ENCODE results near the gene NEDD9.
A peak's percentile ranks its signal among the peaks of the same experiment; 100 is the strongest.

Gene NEDD9

DNA sequence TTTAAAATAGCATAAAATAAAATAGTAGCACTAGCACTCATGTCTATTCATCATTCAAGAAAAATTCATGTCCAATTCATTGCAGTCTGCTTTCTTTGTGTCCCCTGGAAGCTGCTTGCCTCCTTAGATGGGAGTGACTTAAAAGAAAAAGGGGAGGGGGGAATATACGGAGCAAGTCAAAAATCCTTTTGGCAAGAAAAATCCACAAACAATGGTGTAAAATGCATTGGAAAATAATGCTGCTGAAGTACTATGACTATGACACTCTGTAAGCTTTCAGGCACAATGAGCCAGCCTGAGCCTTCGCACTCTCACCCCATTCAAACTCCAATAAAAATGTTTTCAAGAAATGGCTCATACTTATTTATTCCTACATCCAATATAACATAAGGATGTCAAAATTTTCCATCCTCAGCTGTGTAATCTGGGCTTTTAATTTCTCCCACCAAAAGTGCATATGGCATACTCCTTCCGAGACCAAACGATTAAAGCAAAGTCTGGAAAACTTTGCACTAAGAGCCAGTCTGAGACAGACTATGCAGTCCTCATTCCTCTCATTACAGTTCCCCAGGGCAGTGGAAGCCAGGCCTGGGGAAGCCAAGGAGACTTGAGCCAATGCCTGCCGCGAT is 790 bp downstream of the NEDD9 start:
- DNase-seq (ENCODE audit: low spot score in 2 of 2) (no peak), ATAC-seq (no peak)
- Mint-ChIP-seq H3K9me3 (no peaks in the 10 kb centered on the region), H3K36me3 (peaks cover 46% of the 10 kb centered on the region), H3K27ac (peak overlapping the region; percentile 92), H3K4me1 (peaks cover 47% of the 10 kb centered on the region), H3K4me3 (peak overlapping the region; percentile 76)

DNA sequence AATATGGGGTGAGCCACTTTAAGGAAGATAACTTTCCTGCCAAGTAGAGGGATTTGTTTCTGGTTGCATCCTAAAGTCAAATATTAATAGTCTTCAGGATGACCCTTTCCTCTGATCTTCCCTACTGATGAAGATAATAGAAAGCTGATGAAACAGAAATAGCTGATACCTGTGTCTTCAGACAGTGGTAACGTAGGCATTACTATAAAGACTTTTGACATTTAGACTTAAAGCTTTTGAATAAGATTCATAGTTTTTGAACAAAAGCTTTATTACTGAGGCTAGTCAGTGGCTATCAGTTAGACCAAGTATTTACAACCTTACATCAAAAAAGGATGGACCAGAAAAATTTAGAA is 1.4 kb downstream of the NEDD9 start:
- H3K27ac Mint-ChIP-seq = peak overlapping the region; percentile 76
- ATAC-seq (no peak), DNase-seq (ENCODE audit: low spot score in 2 of 2) (no peak)
- H3K36me3 Mint-ChIP-seq = peaks cover 51% of the 10 kb centered on the region
- H3K4me1 Mint-ChIP-seq = peaks cover 45% of the 10 kb centered on the region
- no peaks in the 10 kb centered on the region for H3K9me3 Mint-ChIP-seq
- H3K4me3 Mint-ChIP-seq = peak overlapping the region; percentile 76

DNA sequence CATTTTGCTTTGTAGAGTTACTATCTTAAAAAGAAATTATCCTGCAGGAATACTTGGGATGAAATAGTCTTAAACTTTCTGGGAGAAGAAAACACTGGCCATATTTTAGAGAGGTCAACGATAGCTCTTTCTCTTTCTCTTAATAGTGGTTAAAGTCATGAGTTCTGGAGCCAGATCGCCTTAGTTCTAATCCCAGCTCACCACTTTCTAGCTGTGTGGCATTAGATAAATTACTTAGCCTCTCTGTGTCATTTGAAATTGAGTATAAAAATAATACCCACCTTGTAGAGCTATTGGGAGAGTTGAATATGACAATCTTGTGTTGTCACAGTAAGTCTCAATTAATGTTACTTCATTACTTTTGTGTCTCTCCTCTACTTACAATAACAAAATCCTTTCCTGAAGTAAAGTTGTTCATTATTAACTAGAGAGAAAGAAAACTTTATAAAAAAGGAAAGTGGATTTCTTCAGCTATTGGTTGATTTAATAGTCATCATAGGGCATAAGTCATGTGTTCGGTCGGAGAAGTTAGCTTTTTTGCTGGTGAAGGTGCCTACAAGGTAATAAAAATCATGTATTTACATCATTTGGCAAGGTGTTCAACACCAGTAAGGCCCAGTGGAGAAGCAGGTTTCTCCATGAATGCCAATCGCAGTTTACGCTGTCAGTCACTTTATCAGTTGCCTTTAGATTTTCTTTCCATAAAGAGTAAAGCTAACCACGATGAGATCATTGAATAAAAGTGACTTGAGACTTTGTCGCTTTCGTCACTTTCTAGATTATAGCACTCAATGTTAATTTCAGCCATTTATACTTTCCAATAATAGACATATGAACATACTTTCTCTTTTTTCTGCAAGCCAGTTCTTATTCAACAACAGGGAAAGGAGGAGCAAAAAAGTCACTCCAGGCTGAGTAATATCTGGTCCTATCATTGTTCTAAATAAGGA is 2.0 kb downstream of the NEDD9 start:
- ATAC-seq (no peak), DNase-seq (ENCODE audit: low spot score in 2 of 2) (no peak)
- peaks cover 45% of the 10 kb centered on the region for H3K4me1 Mint-ChIP-seq
- no peaks in the 10 kb centered on the region for H3K9me3 Mint-ChIP-seq
- H3K27ac Mint-ChIP-seq = peak overlapping the region; percentile 76
- peaks cover 58% of the 10 kb centered on the region for H3K36me3 Mint-ChIP-seq
- peak overlapping the region; percentile 76 for H3K4me3 Mint-ChIP-seq

DNA sequence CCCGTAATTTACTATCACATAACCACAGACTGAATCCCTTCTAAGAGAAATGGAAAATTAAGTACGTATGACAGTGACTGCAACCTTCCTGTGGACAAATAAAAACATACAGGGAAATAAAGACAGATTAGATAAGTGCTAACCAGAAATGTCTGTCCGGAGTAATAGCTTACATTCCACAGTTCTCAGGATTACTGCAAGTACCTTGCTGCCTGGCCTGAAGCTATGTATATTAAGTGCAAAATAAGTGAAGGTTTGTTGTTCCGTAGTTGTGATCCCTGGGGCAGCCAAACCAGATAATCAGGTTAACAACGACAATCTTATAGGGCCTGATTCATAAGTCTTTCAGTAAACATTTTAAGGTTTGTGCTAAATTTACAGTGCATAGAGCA is 2.8 kb downstream of the NEDD9 start:
- H3K36me3 Mint-ChIP-seq = peaks cover 65% of the 10 kb centered on the region
- H3K27ac Mint-ChIP-seq = no peak overlapping the region

DNA sequence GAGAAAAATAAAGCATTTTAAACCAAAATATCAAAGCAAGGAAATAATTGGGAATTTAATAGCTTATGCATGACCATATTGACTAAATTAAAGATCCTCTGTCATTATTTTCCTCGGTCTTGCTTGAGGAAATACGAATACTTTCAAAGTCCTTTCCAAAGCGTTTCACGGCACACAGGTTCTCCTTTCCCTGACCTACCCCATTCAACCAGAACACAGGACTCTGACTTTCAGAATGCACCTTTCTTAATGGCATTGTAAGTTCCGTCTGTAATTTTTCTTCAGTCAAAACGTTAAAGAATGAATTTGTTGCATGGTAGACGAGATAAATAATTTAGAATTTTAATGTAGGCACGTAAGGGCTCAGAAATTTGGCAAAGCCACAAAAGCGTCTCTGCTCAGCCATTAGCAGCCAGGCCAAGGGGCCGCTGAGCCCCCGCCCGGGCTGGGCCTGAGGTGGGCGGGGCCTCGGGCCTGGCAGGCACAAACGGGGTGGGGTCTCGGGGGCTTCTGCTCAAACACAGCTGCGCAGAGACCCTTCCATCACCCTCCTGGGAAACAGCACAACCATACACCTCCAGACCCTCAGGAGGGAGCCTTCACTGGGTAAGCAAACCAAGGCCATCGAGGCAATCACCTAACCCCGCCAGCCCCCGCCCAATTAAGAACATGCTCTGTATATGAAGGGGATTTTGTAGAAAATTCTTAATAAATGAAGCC is 3.4 kb downstream of the NEDD9 start:
- no peak overlapping the region for H3K27ac Mint-ChIP-seq
- no peak for ATAC-seq
- peaks cover 52% of the 10 kb centered on the region for H3K4me1 Mint-ChIP-seq
- no peak for DNase-seq (ENCODE audit: low spot score in 2 of 2)
- H3K36me3 Mint-ChIP-seq = peaks cover 71% of the 10 kb centered on the region
- H3K4me3 Mint-ChIP-seq = peak overlapping the region; percentile 76
- no peaks in the 10 kb centered on the region for H3K9me3 Mint-ChIP-seq

More for the DNA sequence above, 2.8 kb downstream of the NEDD9 start:
- ATAC-seq (no peak), DNase-seq (ENCODE audit: low spot score in 2 of 2) (no peak)
- Mint-ChIP-seq H3K4me3 (peak overlapping the region; percentile 76), H3K4me1 (peaks cover 50% of the 10 kb centered on the region), H3K9me3 (no peaks in the 10 kb centered on the region)

DNA sequence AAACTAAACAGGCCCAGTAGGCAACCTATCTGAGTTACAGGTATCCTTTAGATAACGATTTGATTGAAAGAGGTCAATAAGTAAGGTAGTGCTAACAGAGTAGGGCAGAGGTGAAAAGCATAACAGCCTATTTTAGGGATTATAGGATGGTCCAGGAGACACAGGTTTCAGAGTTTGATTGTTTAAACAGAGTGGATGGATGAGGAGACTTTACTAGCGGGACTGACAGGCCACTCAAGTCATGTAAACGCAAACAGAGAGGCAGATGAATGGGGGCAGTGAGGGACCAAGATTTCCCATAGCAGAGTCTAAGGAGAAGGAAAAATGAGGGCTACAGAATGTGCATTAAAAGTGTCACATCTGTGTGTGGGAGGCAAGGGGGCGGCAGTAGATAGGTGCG is 4.8 kb downstream of the NEDD9 start:
- Mint-ChIP-seq H3K4me1 (peaks cover 56% of the 10 kb centered on the region), H3K4me3 (peak overlapping the region; percentile 1), H3K9me3 (no peaks in the 10 kb centered on the region), H3K27ac (no peak overlapping the region), H3K36me3 (peaks cover 77% of the 10 kb centered on the region)
- DNase-seq (ENCODE audit: low spot score in 2 of 2) = no peak
- no peak for ATAC-seq

DNA sequence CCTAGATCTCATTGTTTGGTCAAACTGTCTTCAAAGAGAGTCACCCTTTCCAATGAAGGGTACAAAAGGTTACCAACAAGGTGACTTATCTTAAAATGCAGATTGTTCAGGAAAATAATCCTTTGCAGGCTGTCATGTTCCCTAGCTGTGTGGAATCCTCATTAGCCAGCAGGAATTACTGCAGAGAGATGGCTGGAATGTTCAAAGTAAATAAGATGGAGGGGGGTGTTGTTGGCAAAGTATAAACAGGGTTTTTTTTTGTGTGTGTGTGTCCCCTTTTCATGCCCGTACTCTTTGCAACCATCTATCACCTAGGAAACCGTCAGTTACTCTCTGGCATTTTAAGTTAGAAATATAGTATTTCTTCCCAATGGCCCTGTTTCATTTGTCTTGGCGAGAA is 6.5 kb downstream of the NEDD9 start:
- DNase-seq (ENCODE audit: low spot score in 2 of 2) (no peak), ATAC-seq (no peak)
- Mint-ChIP-seq H3K9me3 (no peaks in the 10 kb centered on the region), H3K4me3 (peak overlapping the region; percentile 60), H3K4me1 (peaks cover 61% of the 10 kb centered on the region), H3K27ac (peak overlapping the region; percentile 89), H3K36me3 (peaks cover 76% of the 10 kb centered on the region)

DNA sequence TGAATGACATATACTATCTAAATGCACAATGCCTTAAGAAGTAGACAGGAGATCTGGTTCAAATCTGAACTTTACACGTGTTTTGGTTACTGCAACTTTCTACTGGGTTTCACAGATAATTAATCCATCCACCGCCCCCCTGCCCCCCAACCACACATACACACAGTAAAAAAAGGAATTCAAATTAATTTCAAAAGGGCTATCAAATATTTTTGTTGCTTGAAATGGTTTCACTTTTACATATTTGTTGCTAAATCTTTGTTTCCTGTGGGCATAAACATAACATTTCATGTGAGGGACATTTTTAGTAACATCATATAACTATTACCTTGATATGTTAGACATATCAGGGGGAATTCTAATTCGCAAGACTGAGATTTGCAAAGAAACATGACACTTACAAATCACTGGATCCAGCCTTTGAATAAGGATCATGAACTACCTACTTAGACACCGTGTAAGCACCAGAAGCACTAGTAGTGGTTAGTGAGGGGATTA is 7.5 kb downstream of the NEDD9 start:
- peak; percentile 3 for ATAC-seq
- peak in 1 of 2 donors; percentile 62 for DNase-seq (ENCODE audit: low spot score in 2 of 2)
- peaks cover 68% of the 10 kb centered on the region for H3K4me1 Mint-ChIP-seq
- H3K9me3 Mint-ChIP-seq = no peaks in the 10 kb centered on the region
- H3K36me3 Mint-ChIP-seq = peaks cover 77% of the 10 kb centered on the region
- H3K27ac Mint-ChIP-seq = peak overlapping the region; percentile 89
- peak overlapping the region; percentile 60 for H3K4me3 Mint-ChIP-seq

DNA sequence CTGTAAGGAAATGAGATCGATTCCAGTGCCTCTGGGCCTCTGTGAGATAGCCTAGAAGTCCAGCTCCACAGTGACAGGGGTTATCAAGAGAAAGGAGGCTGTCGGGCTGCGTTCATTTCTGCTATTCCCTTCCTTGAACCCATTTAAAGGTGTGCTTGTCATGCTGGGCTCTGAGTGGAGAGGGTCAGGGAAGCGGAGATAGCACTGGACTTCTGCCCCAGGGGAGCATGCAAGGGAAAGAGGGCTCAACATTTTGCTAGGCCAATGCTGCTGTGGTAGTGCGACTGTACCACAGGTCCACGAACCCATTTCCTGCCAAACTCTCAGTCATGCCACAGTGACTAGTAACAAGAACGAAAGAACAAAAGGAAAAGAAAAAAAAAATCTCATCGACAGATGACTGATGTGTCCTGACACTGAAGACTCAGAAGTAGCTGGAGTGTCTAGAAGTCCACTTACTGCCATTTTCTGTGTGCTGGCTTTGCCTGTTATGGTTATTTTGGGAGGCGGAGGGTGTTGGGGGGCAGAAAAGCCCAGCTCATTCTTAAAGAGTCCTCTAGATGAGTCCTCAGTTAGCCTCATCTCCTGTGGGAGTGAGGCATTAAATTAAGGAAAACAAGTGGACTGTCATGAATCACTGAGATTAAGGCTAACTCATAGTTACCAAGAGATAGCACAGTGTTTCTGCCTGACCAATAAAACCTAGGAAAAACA is 8.1 kb downstream of the NEDD9 start:
- ATAC-seq (peak; percentile 96), DNase-seq (ENCODE audit: low spot score in 2 of 2) (peak; percentile 36 to 82)
- H3K36me3 Mint-ChIP-seq = peaks cover 76% of the 10 kb centered on the region
- H3K4me1 Mint-ChIP-seq = peaks cover 72% of the 10 kb centered on the region
- H3K27ac Mint-ChIP-seq = peak overlapping the region; percentile 89
- H3K9me3 Mint-ChIP-seq = no peaks in the 10 kb centered on the region
- H3K4me3 Mint-ChIP-seq = peak overlapping the region; percentile 60

DNA sequence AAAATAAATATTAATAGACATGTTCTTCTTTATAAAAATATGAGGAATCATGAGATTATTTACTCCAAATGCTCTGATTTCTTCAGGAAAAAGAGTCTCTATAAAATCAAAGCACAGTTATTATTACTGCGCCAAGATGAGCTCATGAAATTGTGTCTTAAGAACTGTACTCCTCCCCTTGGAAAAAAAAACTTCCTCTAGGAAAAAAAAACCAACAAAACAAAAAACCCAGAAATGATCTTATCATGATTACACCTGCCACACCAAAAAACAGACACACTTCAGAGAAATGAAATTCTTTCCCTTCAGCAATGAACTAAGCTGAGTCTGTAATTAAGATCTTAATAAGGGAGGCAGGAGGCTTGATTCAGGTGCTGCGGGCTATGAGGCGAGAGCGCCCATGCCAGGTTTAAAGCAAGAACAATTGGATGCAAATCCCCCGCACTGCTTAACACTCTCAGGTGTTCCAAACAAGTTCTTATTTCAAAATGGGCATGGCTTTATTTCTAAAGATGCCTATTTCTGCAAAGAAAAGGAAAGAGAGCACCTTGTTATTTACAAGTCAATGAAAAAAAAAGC is 9.1 kb downstream of the NEDD9 start:
- peak overlapping the region; percentile 60 for H3K4me3 Mint-ChIP-seq
- ATAC-seq = no peak
- peaks cover 83% of the 10 kb centered on the region for H3K4me1 Mint-ChIP-seq
- H3K27ac Mint-ChIP-seq = peak overlapping the region; percentile 89
- no peaks in the 10 kb centered on the region for H3K9me3 Mint-ChIP-seq
- DNase-seq (ENCODE audit: low spot score in 2 of 2) = no peak
- peaks cover 76% of the 10 kb centered on the region for H3K36me3 Mint-ChIP-seq

DNA sequence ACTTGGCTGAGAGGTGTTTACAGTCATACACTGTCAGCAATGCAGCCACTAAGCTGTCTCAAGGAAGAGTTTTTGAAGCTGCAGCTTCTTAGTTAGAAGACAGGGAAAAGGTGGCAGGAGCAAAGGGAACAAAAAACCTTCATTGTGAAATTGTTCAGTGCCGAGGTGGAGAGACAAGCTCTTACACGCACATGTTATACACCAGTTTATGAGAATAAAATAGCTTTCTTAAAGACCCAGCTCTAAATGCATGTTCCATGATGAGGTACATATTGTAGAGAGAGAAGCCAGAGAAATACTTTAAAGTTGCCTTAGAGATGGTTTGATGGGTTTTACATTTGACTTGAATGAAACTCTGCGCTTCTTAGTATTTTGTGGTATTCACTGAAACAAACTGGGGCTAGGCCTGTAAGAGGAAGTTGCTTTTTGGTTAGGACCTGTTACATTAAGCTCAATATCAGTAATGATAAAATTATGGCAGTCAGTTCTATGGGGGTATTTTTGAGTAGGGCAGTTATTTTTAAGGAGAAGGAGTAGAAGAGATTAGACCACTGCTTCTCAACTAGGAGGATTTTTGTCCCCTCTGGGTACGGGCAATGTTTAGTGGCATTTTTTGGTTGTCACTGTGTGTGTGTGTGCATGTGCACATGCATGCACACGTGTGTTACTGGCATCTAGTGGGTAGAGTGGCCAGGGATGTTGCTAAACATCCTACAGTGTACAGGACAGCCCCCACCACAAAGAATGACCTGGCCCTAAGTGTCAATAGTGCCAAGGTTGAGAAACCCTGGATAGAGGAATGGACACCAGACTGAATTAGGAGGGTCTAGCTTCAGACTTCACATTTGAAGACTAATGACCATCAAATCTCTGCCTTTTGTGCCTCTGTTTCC is 9.8 kb downstream of the NEDD9 start:
- H3K4me1 Mint-ChIP-seq = peaks cover 83% of the 10 kb centered on the region
- peak overlapping the region; percentile 89 for H3K27ac Mint-ChIP-seq
- peak; percentile 52 for ATAC-seq

DNA sequence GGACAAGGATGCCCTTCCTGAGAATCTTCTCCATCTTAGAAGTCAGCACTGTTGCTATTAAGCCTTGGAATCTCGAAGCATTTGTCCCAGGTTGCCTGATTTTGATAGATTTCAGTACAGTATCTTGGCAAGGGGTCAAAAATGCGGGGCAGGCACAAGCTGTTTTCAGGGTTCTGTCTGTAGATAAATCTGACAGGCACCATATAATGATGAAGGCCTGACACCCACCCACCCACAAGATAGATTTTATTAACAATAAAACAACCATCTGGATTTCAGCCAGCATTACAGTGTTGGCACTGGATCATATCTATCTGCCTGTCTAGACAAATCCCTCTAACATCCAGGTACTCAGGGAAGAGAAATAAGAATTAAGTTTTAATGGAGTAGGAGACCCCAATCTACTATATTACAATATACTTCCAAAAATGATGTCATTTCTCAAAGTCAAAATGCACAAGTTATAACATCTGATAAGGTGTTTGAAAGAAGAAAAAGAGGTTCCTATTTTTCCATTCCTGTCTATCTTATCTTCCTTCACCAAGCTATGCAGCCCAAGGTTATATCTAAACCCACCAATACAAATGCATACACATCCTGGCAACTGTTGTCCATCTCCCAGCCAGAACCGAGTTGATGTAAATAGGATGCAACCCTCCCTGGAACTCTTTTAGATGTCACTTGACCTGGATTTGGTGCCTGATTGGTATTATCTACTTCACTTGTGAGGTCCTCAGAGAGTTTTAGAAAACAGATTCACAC is 10.7 kb downstream of the NEDD9 start:
- peak overlapping the region; percentile 60 for H3K4me3 Mint-ChIP-seq
- ATAC-seq = no peak
- peak overlapping the region; percentile 89 for H3K27ac Mint-ChIP-seq
- H3K9me3 Mint-ChIP-seq = no peaks in the 10 kb centered on the region
- no peak for DNase-seq (ENCODE audit: low spot score in 2 of 2)
- H3K4me1 Mint-ChIP-seq = peaks cover 87% of the 10 kb centered on the region
- peaks cover 73% of the 10 kb centered on the region for H3K36me3 Mint-ChIP-seq

More for the DNA sequence above, 9.8 kb downstream of the NEDD9 start:
- Mint-ChIP-seq H3K9me3 (no peaks in the 10 kb centered on the region), H3K36me3 (peaks cover 73% of the 10 kb centered on the region), H3K4me3 (peak overlapping the region; percentile 60)
- no peak for DNase-seq (ENCODE audit: low spot score in 2 of 2)

DNA sequence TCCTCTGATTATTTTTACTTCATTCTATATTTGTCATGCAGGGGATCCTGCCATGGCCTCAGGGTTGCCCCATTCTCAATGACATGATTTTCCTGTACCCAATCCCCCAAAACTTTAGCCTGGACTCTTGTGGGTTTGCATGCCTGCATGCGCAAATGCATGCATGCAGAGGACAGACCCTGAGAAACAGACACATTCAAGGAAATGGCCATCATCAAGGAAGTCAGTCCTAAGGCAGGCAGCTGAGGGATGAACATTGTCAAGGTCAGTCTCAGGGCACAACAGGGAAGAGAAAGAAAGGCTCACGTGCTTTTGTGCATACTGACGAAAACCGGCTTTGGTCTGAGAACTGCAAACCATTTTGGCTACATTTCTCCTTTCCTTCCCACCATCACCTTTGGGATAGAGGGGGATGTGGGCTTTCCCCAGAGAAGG is 13.1 kb downstream of the NEDD9 start:
- ATAC-seq = no peak
- H3K9me3 Mint-ChIP-seq = no peaks in the 10 kb centered on the region
- H3K36me3 Mint-ChIP-seq = peaks cover 69% of the 10 kb centered on the region
- H3K4me1 Mint-ChIP-seq = peaks cover 84% of the 10 kb centered on the region
- peak overlapping the region; percentile 16 for H3K27ac Mint-ChIP-seq
- no peak overlapping the region for H3K4me3 Mint-ChIP-seq
- no peak for DNase-seq (ENCODE audit: low spot score in 2 of 2)

Data from stimulated activated effector memory CD8-positive, alpha-beta T cell treated with anti-CD3 and anti-CD28 coated beads, Interleukin-12 subunit alpha, Interleukin-12 subunit beta, amount 100 ng/mL, for 72 hours (primary cell).